Neural cell (in vitro differentiated cells): ENCODE results near the gene OSBPL8. TPM values are rescaled to one million over a fixed set of nuclear protein-coding genes. Genes with fewer than 3 reads are reported as not detected.

Experiments used
- H2AFZ ChIP-seq: fragments of 200-600, 300-800 bp; sonication (generic), shearing (Covaris generic); 2 replicates; pipeline ENCODE4 v1.6.0; 2014; ENCODE audit warnings: low read depth, mild to moderate bottlenecking, antibody characterized with exemption, low read length, moderate library complexity
- H3F3A ChIP-seq: fragments of 200-600 bp; shearing (Covaris generic); 2 replicates; pipeline ENCODE4 v1.6.1; 2016; ENCODE audit warnings: mild to moderate bottlenecking, moderate library complexity, mixed read lengths, antibody characterized with exemption, low read length; ENCODE audit not compliant: insufficient read depth, poor library complexity, severe bottlenecking
- H3K27ac ChIP-seq: fragments of 200-600, 300-800 bp; sonication (generic), shearing (Covaris generic); 2 replicates; pipeline ENCODE4 v1.5.1; 2014; ENCODE audit warnings: mild to moderate bottlenecking, low read length, moderate library complexity
- H3K27me3 ChIP-seq: fragments of 300-800, 200-600 bp; sonication (generic), shearing (Covaris generic); 2 replicates; pipeline ENCODE4 v1.6.0; 2014; ENCODE audit warnings: mild to moderate bottlenecking, low read depth, low read length, moderate library complexity; ENCODE audit not compliant: insufficient read depth
- H3K36me3 ChIP-seq: fragments of 300-800, 200-600 bp; sonication (generic), shearing (Covaris generic); 2 replicates; pipeline ENCODE4 v1.5.1; 2014; ENCODE audit warnings: mild to moderate bottlenecking, antibody characterized with exemption, low read length, moderate library complexity; ENCODE audit not compliant: insufficient read depth
- H3K4me2 ChIP-seq: fragments of 300-800, 200-600 bp; sonication (generic), shearing (Covaris generic); 2 replicates; pipeline ENCODE4 v1.6.0; 2014; ENCODE audit warnings: mild to moderate bottlenecking, low read length
- H3K4me3 ChIP-seq: fragments of 300-800, 200-600 bp; sonication (generic), shearing (Covaris generic); 2 replicates; pipeline ENCODE4 v1.5.1; 2014; ENCODE audit warnings: mild to moderate bottlenecking, low read length, moderate library complexity
- H3K79me2 ChIP-seq: fragments of 200-600 bp; shearing (Covaris generic); replicated peaks from 2 replicates; pipeline ENCODE4 v1.6.0; 2014; ENCODE audit warnings: mild to moderate bottlenecking, low read length, moderate library complexity; ENCODE audit not compliant: insufficient read depth
- H3K9ac ChIP-seq: fragments of 300-800, 200-600 bp; sonication (generic), shearing (Covaris generic); 2 replicates; pipeline ENCODE4 v1.6.1; 2016; ENCODE audit warnings: mild to moderate bottlenecking, low read length, mixed read lengths
- H3K9me2 ChIP-seq: fragments of 200-600 bp; shearing (Covaris generic); 2 replicates; pipeline ENCODE4 v1.6.1; 2016; ENCODE audit warnings: mild to moderate bottlenecking, low read length, mixed read lengths; ENCODE audit not compliant: insufficient read depth
- H3K9me3 ChIP-seq: fragments of 200-600, 300-800 bp; sonication (generic), shearing (Covaris generic); 2 replicates; pipeline ENCODE4 v1.6.1; 2016; ENCODE audit warnings: mild to moderate bottlenecking, mixed run types, low read length, moderate library complexity, mixed read lengths
- H4K20me1 ChIP-seq: fragments of 200-600 bp; shearing (Covaris generic); 2 replicates; pipeline ENCODE4 v1.6.1; 2016; ENCODE audit warnings: mild to moderate bottlenecking, mixed run types; ENCODE audit not compliant: insufficient read depth
- EP300 ChIP-seq: fragments of 450-650 bp; conservative IDR thresholded peaks from 2 replicates; pipeline ENCODE4 v1.6.1; 2014; ENCODE audit warnings: antibody characterized with exemption, mild to moderate bottlenecking, moderate library complexity; ENCODE audit not compliant: poor library complexity, severe bottlenecking
- EZH2 ChIP-seq: fragments of 200-600, 300-800 bp; shearing (Covaris generic), sonication (generic); IDR thresholded peaks from 2 replicates; pipeline ENCODE4 v1.6.1; 2014; ENCODE audit warnings: antibody characterized with exemption, low read length, borderline replicate concordance, mild to moderate bottlenecking; ENCODE audit not compliant: insufficient read depth, poor library complexity, severe bottlenecking
- MXI1 ChIP-seq: fragments of 450-650 bp; conservative IDR thresholded peaks from 2 replicates; pipeline ENCODE4 v1.6.1; 2014; ENCODE audit warnings: antibody characterized with exemption, mild to moderate bottlenecking; ENCODE audit not compliant: poor library complexity, severe bottlenecking
- POLR2AphosphoS5 ChIP-seq: IDR thresholded peaks from 2 replicates; pipeline ENCODE4 v1.6.1; 2012
- RAD21 ChIP-seq: fragments of 450-650 bp; conservative IDR thresholded peaks from 2 replicates; pipeline ENCODE4 v1.6.1; 2014; ENCODE audit warnings: antibody characterized with exemption, mild to moderate bottlenecking, moderate library complexity
- SMC3 ChIP-seq: fragments of 450-650 bp; conservative IDR thresholded peaks from 2 replicates; pipeline ENCODE4 v1.6.1; 2014; ENCODE audit warnings: antibody characterized with exemption, mild to moderate bottlenecking, moderate library complexity; ENCODE audit not compliant: poor library complexity
- TAF1 ChIP-seq: IDR thresholded peaks from 2 replicates; pipeline ENCODE4 v1.6.1; 2012; ENCODE audit warnings: low read depth
- polyA minus RNA-seq: library from RNA; depleted of rRNA, polyadenylated mRNA; stranded (reverse); fragments of >200 nt; gene quantifications from 2 replicates; pipeline ENCODE4 v1.2.3, GENCODE V29; 2014
- polyA plus RNA-seq: library from polyadenylated mRNA; depleted of rRNA; stranded (reverse); fragments of >200 nt; gene quantifications from 2 replicates; pipeline ENCODE4 v1.2.3, GENCODE V29; 2014
- TF ChIP-seq, protein P1 (sequence below): IDR thresholded peaks from 2 replicates; pipeline ENCODE4 v1.6.1; 2012; ENCODE audit warnings: borderline replicate concordance
- TF ChIP-seq, protein P2 (sequence below): fragments of 450-650 bp; IDR thresholded peaks from 2 replicates; pipeline ENCODE4 v1.5.1; 2014; ENCODE audit warnings: antibody characterized with exemption, mild to moderate bottlenecking, moderate library complexity; ENCODE audit not compliant: poor library complexity, severe bottlenecking

The OSBPL8 gene, protein sequence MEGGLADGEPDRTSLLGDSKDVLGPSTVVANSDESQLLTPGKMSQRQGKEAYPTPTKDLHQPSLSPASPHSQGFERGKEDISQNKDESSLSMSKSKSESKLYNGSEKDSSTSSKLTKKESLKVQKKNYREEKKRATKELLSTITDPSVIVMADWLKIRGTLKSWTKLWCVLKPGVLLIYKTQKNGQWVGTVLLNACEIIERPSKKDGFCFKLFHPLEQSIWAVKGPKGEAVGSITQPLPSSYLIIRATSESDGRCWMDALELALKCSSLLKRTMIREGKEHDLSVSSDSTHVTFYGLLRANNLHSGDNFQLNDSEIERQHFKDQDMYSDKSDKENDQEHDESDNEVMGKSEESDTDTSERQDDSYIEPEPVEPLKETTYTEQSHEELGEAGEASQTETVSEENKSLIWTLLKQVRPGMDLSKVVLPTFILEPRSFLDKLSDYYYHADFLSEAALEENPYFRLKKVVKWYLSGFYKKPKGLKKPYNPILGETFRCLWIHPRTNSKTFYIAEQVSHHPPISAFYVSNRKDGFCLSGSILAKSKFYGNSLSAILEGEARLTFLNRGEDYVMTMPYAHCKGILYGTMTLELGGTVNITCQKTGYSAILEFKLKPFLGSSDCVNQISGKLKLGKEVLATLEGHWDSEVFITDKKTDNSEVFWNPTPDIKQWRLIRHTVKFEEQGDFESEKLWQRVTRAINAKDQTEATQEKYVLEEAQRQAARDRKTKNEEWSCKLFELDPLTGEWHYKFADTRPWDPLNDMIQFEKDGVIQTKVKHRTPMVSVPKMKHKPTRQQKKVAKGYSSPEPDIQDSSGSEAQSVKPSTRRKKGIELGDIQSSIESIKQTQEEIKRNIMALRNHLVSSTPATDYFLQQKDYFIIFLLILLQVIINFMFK
- 103 and 126 TPM in 2 replicates for polyA plus RNA-seq
- polyA minus RNA-seq = 280 and 349 TPM in 2 replicates

DNA sequence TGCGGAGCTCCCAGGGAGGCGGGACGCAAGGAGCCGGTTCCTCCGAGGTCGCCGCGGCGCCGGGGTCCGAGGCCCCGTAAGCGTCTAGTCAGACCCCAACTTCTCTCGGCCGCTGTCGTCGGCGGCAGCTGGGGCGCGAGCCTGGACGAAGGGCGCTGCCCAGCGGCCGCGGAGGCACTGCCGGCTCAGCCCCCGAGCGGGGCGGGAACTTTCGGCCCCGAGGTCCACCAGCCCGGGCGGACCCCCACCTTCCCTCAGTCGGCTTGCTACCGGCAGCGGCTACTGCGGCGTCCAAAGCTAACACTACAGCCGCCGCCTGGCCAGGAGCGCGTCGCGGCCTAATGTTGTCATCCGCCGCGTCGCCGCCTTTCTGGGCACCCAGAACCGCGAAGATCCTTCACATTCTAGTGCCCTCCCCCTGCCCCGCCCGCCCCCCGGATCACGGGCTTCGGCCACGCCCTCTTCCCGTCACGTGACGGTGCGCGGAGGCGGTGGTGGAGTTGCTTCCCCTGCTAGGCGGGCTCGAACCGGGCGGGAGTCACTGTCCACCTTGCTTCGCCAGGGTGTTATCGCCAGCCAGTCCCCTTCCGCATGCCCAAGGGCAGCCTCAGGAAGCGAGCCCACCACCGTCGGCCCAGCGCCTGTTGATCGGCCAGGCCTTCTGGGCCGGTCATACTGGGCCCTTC lies at the start of gene OSBPL8:
Gene OSBPL8 (minus strand): TSS at position 372 of the 686 bp plus-strand sequence. CDS start 72,220 bp downstream, outside the sequence.
- TF ChIP-seq EZH2 = no peak
- TF ChIP-seq, protein P1, sequence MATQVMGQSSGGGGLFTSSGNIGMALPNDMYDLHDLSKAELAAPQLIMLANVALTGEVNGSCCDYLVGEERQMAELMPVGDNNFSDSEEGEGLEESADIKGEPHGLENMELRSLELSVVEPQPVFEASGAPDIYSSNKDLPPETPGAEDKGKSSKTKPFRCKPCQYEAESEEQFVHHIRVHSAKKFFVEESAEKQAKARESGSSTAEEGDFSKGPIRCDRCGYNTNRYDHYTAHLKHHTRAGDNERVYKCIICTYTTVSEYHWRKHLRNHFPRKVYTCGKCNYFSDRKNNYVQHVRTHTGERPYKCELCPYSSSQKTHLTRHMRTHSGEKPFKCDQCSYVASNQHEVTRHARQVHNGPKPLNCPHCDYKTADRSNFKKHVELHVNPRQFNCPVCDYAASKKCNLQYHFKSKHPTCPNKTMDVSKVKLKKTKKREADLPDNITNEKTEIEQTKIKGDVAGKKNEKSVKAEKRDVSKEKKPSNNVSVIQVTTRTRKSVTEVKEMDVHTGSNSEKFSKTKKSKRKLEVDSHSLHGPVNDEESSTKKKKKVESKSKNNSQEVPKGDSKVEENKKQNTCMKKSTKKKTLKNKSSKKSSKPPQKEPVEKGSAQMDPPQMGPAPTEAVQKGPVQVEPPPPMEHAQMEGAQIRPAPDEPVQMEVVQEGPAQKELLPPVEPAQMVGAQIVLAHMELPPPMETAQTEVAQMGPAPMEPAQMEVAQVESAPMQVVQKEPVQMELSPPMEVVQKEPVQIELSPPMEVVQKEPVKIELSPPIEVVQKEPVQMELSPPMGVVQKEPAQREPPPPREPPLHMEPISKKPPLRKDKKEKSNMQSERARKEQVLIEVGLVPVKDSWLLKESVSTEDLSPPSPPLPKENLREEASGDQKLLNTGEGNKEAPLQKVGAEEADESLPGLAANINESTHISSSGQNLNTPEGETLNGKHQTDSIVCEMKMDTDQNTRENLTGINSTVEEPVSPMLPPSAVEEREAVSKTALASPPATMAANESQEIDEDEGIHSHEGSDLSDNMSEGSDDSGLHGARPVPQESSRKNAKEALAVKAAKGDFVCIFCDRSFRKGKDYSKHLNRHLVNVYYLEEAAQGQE = peak; percentile 57
- TF ChIP-seq RAD21 = no peak
- peak; percentile 12 for TF ChIP-seq TAF1
- TF ChIP-seq SMC3 = no peak
- peak; percentile 30 for TF ChIP-seq MXI1
- TF ChIP-seq EP300 = no peak
- TF ChIP-seq, protein P2, sequence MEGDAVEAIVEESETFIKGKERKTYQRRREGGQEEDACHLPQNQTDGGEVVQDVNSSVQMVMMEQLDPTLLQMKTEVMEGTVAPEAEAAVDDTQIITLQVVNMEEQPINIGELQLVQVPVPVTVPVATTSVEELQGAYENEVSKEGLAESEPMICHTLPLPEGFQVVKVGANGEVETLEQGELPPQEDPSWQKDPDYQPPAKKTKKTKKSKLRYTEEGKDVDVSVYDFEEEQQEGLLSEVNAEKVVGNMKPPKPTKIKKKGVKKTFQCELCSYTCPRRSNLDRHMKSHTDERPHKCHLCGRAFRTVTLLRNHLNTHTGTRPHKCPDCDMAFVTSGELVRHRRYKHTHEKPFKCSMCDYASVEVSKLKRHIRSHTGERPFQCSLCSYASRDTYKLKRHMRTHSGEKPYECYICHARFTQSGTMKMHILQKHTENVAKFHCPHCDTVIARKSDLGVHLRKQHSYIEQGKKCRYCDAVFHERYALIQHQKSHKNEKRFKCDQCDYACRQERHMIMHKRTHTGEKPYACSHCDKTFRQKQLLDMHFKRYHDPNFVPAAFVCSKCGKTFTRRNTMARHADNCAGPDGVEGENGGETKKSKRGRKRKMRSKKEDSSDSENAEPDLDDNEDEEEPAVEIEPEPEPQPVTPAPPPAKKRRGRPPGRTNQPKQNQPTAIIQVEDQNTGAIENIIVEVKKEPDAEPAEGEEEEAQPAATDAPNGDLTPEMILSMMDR = peak; percentile 50
- peak; percentile 93 for TF ChIP-seq POLR2AphosphoS5
- Histone ChIP-seq H3F3A (no peaks in the 10 kb centered on the region), H3K36me3 (no peaks in the 10 kb centered on the region), H3K9me3 (no peaks in the 10 kb centered on the region), H3K9ac (peak within 1 kb of the TSS; percentile 87), H3K4me3 (peak within 1 kb of the TSS; percentile 86), H3K4me2 (peak within 1 kb of the TSS; percentile 68), H3K79me2 (peaks cover 38% of the 10 kb centered on the region), H3K27ac (peak within 1 kb of the TSS; percentile 82), H3K27me3 (no peaks in the 10 kb centered on the region), H3K9me2 (no peaks in the 10 kb centered on the region), H4K20me1 (no peaks in the 10 kb centered on the region), H2AFZ (peak within 1 kb of the TSS; percentile 98)

DNA sequence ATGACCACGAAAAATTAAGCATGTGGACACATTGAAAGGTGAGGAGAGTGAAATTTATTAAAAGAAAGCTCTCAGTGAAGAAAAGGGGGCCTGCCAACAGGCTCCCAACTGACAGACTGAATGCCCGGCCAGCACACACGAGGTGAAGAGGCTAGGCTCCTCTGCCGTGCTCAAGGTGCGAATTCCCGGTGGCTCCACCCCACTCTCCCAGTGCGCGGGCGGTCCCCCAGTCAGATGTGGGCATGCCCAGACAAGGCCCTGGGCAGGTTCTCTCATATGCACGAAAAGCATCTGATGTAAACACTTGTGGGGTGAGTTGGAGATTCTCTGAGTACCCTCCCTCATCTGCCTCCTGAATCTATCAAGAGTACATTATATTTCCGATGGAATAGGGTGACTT lies 48.5 kb upstream of the OSBPL8 start:
- no peak overlapping the region for H2AFZ ChIP-seq
- no peaks in the 10 kb centered on the region for H3K36me3 ChIP-seq
- H3K27ac ChIP-seq = no peak overlapping the region
- H4K20me1 ChIP-seq = no peaks in the 10 kb centered on the region
- no peak overlapping the region for H3K9ac ChIP-seq
- no peaks in the 10 kb centered on the region for H3K9me2 ChIP-seq
- H3K4me2 ChIP-seq = no peak overlapping the region
- TF ChIP-seq MXI1 = no peak
- no peak for TF ChIP-seq SMC3
- no peak overlapping the region for H3K4me3 ChIP-seq
- no peaks in the 10 kb centered on the region for H3K27me3 ChIP-seq
- no peaks in the 10 kb centered on the region for H3K79me2 ChIP-seq
- H3F3A ChIP-seq = no peaks in the 10 kb centered on the region
- no peaks in the 10 kb centered on the region for H3K9me3 ChIP-seq
